ENCODE data around the gene NUMB.

Gene NUMB

DNA sequence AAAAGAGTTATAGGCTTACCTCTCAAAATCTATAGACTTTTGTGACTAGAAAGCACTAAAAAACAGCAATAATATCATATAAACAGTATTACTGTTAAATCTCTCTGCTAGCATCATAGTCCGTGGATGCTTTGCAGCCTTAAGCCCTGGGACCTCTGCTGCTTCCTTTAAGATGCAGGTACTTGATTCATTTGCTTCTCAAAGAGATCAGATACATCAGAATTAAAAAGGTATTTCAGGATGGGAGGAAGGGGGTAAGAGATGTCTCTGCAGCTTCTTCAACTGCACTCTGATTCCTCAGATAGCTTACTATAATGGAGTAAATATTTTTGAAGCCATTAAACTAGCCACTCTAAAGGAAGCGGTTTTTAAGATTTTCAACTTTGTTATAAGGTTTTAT, 171.7 kb downstream of the NUMB start:
- DNase-seq, result no peak

DNA sequence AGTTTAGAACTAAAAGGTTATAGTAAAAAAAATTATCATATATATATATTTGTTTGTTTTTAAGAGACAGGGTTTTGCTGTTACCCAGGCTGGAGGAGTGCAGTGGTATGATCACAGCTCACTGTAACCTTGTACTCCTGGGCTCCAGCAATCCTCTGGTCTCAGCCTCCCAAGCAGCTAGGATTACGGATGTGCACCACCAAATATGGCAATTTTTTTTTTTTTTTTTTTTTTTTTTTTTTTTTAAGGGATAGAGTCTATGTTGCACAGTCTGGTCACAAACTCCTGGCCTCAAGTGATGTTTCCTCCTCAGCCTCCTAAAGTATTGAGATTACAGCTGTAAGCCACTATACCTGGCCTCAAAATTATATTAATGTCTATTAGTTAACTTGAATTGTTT, 172.4 kb downstream of the NUMB start:
- no peak for DNase-seq

DNA sequence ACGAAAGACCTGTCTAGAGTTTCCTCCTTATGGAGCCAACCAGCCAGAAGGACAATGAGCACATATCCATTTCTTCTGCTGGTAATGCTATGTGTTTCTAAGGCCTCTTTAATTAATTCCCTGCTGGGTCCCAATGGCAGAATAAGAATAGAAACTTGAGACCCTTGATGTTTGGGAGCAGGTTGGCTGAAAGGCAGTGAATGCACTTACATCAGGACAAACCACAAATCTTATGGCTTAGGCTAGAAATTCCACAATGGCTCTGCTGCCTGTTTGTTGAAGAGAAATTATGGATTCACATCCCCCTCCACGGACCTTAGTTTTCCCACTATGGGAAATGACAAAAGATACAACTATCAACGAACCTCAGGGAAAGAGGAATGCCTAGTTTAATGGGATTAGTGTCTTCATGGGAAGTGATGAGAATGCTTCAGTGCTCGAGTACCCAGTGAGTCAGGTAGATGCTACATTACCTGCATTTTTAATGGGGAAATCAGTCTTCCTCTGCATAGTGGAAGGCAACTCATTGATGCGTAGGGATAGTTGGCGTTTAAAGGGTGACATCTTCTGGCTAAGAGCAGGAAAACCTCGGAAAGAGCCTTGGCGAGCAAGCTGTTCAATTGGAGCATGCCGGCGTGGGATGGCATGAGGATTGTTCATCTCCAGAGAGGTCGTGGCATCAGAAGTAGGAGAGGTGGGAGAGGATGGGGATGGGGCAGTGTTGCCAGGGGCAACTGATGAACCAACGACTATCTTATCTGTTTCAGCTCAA, 174.6 kb downstream of the NUMB start:
- DNase-seq, result peak in 1 of 2 experiments; percentile 15

- DNase-seq, result no peak
Observed at GRCh38 chr14:73280903-73281302, 177.4 kb downstream of the NUMB start.

- DNase-seq, result no peak
Observed at GRCh38 chr14:73277376-73277775, 181.0 kb downstream of the NUMB start.

GRCh38 chr14:73276836-73277235, 181.5 kb downstream of the NUMB start:
- no peak for DNase-seq

DNA sequence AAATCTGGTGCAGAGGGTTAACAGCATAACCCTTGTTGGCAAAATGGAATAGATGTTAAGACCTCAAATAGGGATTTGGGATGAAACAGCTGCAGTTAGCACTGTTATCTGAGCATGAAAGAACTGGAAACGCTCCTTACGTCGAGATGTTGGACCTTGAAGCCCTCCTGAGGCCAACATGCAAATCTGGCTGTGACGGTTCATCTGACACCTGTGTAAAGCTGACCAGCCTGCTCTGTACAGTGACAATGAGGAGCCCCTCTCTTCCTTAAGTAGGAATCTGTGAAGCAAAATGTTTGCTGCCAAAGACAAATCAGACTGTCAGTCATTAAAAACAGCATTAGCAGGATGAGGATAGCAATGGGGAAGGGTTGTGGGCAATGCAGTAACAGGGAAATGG, 184.5 kb downstream of the NUMB start:
- no peak for DNase-seq

DNA sequence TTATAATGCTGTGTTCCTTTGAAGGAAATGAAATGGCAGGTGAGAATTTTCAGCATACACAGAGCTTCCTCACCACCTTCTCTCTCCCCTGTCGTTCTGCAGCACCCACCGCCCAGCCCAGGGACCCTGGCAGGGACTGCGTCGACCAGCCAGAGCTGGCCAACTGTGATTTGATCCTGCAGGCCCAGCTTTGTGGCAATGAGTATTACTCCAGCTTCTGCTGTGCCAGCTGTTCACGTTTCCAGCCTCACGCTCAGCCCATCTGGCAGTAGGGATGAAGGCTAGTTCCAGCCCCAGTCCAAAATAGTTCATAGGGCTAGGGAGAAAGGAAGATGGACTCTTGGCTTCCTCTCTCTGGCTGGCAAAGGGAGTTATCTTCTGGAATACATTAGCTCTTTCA, 186.0 kb downstream of the NUMB start:
- DNase-seq, result peak in 1 of 2 experiments; percentile 18

DNA sequence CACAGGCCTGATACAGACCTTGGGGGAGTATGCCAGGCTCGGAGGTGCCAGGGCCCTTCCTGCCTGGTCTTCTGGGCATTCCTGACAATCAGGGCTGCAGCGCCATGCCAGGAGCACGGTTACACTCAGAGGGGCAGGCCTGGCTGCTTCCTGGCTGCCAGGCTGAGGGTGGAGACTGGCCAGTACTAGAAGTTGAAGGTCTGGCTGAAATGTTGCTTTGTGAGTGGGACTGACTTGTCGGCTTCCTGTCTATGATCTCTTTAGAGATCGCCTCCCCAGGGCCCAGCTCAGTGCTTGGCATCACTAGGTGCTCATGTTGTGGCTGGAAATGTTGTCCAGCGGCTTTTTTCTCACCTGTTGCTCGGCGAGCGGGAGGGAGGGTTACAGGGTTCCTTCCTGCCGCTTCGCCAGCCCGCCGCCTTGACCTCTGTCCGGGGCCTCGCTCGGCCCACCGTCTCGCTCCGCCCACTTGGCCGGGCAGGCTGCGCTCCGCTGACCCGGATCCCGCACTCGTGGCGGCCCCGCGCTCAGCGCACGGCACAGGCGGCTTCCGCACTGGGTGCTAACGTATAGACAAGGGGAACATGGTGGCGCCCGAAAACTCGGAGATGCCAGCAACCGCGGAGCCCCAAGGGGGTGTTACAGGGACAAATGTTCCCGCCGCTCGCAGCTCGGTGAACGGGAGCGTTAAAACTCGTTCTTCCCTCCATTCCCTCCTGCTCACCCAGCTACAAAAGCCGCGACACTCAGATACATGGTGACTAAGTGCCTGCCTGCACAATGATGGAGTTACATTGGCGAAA, 188.4 kb downstream of the NUMB start:
- no peak for DNase-seq

GRCh38 chr14:73267474-73267873, 190.9 kb downstream of the NUMB start:
- DNase-seq, result no peak

DNA sequence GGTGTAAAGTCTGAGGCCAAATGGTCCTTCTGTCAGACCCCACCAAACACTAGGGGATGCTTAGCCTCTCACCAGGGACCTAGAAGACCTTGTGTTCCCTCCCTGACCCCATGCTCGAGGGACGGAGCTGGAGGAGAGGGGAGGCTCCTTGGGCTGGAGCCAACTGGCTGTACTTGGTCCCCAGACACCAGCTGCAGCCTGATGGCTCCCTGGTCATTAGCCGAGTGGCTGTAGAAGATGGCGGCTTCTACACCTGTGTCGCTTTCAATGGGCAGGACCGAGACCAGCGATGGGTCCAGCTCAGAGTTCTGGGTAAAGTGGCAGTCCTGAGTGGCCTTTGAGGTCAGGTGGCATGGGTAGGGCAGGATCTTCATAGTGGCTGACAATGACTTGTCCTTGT, 192.0 kb downstream of the NUMB start:
- no peak for DNase-seq

DNA sequence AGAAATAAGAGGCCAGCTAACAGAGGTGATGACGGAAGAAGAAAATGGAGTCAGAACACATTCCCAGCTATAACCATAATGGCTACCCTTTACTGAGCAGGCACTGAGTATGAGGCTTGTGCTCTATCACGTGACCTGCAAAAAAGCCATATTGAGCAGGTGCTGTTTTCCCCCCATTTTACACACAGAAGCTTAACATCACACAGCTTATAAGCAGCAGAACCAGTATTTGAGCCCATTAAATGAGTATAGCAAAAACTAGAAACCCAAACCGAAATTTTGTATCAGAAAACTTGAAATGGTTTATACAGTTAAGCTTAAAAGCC, 192.7 kb downstream of the NUMB start:
- DNase-seq, result no peak

GRCh38 chr14:73264885-73265720, 193.2 kb downstream of the NUMB start:
- no peak for DNase-seq

GRCh38 chr14:73264080-73264884, 194.1 kb downstream of the NUMB start:
- DNase-seq, result no peak

DNA sequence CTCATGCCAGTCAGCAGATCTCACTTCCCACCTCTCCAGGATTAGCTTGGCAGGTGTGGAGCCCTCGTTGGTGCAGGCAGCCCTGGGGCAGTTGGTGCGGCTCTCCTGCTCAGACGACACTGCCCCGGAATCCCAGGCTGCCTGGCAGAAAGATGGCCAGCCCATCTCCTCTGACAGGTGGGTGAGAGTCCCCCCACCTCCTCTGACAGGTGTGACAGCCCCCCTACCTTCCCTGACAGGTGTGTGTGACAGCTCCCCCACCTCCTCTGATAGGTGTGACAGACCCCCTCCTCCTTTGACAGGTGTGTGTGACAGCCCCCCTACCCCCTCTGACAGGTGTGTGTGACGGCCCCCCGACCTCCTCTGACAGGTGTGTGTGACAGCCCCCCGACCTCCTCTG, 194.7 kb downstream of the NUMB start:
- DNase-seq, result no peak

GRCh38 chr14:73262427-73263183, 195.7 kb downstream of the NUMB start:
- no peak for DNase-seq

DNA sequence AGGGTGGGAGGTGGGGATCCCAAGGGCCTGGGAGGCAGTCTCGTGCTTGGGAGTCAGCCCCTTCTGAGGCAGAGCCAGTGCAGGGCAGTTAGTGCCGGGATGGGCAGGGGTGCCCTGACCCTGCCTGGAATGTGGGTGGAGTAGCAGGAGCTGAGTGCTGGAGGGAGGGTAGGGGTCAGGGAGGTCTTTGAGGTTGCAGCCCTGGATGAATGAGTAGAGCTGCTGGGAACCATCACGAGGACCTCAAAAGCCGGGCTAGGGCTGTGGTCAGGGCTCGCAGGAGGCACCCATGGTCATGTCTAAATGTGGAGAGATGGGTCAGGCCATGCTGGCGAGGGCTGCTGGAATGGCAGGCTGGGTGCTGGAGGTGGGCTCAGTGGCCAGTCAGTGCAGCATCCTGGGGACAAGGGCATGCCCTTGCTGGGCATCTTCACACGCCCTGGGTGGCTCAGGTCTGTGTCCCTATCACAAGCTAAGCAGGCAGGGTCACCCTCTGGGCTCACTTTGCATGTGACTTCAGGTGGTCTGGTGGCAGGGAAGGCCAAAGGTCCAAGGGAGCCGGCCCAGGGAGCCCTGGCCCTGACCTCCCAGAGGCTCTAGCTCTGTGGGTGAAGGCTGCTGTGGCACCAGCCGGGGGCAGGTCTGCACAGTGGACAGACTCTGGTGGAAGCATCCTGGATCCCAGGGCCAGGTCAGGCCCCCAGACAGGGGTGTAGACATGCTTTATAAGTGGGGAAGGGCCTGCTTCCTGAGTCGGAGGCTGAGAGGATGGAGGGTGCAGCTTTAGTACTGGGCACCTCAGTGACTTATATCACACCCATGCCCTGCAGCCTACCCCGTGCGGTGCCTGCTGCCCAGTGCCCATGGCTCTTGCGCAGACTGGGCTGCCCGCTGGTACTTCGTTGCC, 196.6 kb downstream of the NUMB start:
- no peak for DNase-seq

GRCh38 chr14:73261075-73261474, 197.3 kb downstream of the NUMB start:
- DNase-seq, result no peak

DNA sequence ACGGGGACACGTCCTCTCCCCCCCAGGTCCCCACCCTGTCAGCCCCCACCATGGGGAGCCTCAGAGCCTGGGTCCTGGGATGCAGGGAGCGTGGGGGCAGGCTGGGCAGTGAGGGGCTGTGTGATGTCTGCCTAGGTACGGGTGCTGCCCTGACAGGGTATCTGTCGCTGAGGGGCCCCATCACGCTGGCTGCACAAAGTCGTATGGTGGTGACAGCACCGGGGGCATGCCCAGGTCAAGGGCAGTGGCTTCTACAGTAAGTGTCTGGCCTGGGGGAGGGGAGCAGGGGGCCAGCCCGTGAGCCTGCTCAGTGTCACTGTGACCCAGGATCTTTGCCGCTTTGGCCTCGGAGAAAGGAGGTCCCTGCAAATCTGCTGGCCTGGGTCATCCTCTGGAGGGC, 197.8 kb downstream of the NUMB start:
- DNase-seq, result no peak

- DNase-seq, result no peak
Observed at GRCh38 chr14:73259837-73260236, 198.5 kb downstream of the NUMB start.
